NCI-H748 (cell line): ENCODE results near the gene CFAP97D2.
"Not testable (repeated sequence)": the region's sequence is repeated elsewhere in the genome, so short reads cannot be mapped to it uniquely, and the experiment has no call there.

Experiments
- DNase-seq: peaks from one replicate; lab custom pipeline; 2025; ENCODE audit not compliant: unreplicated experiment; lab: John Stamatoyannopoulos, UW

CFAP97D2 gene

DNA sequence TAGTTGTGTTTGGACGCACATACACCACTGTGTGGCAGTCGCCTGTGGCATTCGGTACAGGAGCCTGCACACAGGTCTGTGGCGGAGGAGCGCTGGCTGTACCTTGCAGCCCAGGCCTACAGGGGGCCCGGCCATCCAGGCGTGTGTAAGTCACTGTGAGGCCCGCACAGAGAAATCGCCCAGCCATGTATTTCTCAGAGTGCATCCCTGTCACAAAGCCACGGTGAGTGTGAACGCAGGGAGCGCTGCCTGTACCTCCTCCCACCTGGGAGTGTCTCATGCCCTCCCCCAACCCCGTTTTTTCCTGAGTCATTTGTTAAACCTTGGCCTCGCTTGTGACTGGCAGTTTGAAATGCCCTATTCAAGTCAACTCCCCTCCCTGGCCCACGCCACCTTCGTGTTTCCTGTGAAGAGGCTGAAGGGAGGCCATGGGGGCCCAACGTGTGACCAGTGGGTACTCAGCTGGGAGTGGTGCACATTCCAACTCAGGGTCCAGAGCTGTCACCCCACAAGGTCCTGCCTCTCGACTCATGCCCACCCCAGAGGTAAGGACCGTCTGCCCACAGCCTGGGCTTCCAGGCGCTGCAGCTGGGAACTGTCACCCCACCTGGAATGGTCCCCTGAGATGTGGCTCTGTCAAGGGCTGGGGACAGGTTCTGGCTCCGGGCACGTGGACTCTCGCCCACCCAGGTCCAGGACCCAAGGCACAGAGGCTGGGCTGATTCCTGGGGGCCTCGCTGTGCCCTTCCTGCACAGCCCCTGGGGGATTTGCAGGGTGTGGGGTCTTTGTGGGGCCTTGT is 35.1 kb upstream of the CFAP97D2 start:
- DNase-seq = no peak

DNA sequence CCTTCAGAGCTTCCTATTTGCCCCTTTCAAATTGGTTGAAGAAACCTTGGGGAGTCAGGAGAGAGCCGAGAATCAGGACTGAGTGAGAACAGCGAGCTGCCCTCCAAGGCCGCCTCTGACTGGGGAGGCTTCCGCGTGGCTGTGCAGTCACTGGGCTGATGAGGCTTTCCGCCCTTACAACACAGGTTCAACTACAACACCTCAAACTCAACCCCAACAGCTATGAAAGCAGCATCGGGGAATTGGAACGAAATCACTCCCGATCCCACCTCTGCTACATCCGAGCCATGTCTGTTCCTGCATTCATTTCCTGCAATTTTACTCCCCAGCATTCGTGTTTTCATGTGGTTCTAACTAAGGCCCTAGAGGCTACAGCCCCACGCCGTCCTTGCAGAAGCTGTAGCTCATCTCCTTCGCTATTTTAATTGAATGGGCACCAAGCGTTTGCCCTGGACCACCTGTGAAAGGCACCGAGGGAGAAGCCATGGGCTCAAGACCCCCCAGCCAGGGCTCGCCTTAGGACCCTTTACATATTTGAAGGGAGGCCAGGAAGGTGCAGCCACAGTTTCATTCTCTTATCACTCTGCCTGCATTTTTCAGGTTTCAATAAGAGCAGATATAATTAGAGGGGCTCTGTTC is 34.3 kb upstream of the CFAP97D2 start:
- no peak for DNase-seq

DNA sequence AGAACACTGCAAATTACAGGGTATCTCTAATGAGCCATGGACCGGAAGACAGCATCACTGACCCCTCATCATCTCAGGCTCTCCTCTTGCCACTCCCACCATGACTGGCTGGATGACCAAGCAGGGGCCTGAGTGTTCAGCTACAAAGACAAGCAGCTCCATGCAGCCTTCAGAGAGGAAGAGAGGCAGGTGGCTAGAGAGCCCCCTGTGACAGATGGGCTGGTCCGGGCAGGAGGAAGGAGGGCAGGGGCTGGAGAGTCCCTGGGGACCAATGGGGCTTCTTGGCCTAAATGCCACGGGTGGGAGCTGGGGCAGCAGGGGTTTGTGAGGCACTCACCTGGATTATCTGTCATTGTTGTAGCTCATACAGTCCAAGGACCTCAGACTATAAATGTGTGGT is 33.8 kb upstream of the CFAP97D2 start:
- DNase-seq = peak; percentile 56

DNA sequence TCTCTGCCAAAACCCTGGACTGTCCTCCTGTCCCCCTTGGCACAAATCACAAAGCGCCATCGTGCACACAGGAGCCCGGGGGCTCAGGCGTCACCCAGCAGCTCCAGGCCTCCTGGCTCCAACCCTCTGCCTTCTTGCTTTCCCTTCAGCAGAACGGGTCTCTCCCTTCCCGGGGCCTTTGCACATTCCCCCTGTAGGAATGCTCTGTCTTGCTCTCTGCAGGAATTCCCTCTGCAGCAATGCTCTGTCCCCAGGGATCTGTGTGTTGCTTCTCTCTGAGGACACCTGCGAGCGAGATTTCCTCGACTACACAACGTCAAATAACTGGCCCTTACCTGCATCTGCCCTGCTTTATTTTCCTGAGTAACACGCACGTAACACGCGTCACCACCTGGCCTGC is 33.3 kb upstream of the CFAP97D2 start:
- no peak for DNase-seq

DNA sequence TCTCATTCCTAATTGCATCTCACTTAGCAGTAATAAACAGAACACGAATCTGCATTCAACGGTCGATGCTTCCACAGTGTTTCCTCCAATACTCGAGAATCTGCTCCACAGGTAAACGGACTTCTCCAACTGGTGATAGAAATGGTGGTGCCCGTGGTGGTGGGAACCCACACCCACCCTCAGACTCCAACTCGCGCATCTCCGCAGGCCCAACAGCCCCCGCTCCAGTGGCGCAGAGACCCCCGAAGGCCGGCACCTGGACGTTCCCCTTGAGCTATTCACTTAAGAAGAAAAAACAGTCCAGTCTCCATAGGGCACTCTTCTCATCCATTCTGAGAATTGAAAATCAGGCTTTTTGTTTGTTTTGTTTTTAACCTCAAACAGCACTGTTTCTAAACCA is 32.9 kb upstream of the CFAP97D2 start:
- DNase-seq = no peak

DNA sequence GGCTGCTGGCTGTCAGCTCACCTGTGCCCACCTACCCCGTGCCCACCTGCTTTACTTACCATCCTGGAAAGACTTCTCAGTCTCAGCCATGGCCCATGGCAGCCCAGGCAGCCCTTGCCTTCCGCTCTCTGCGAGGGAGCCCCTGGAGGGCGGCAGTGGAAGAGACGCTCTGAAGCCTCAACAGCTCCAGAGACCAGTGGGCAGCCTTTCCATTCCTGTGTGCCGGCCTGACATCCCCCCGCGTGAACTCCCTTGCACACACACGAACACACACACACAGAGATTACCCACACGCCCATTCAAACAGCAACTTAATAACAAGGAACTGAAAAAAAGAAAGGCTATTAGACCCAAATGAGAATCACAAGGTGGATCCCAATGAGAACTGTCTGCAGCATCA is 32.4 kb upstream of the CFAP97D2 start:
- DNase-seq = peak; percentile 15

DNA sequence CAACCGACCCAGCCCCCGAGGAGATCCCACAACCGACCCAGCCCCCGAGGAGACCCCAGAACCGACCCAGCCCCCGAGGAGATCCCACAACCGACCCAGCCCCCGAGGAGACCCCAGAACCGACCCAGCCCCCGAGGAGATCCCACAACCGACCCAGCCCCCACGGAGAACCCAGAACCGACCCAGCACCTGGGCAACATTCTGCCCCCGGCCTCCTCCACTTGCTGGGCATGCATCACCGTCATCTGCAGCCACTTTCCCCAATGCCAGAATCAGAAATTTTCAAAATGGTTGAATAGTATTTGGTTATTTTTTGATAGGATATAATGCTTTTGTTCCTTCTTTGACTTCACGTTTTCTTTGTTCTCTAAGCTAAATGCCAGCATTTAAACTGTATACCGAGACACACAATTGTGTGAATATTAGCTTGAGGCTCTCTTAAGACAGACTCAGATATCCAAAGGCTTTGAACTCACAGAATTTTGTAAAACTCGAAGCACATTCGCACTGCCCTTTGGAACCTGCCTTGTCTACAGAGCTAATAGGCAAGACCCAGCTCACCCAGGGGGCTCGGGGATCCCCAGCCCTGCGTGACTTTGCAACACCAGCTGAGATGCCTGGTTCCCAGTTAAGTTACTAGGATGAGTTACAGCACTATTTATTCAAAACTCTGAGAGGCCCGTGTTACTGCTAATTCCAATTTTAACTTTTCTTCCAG is 31.1 kb upstream of the CFAP97D2 start:
- no peak for DNase-seq

DNA sequence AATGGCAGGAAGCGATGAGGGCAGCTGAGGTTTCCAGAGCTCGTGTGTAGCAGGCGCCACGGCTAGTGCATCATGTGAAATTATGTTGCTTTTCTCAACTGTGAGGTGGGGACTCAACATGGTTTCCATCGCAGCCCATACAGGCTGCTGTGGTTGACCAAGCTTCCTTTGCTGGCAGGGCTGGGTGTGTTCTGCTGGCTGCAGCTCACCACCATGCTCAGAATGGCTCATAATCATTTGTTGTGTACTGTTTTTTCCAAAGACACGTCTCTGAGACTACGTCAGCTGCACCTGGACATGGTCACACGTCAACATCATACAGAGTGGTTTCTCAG is 30.6 kb upstream of the CFAP97D2 start:
- peak; percentile 91 for DNase-seq

DNA sequence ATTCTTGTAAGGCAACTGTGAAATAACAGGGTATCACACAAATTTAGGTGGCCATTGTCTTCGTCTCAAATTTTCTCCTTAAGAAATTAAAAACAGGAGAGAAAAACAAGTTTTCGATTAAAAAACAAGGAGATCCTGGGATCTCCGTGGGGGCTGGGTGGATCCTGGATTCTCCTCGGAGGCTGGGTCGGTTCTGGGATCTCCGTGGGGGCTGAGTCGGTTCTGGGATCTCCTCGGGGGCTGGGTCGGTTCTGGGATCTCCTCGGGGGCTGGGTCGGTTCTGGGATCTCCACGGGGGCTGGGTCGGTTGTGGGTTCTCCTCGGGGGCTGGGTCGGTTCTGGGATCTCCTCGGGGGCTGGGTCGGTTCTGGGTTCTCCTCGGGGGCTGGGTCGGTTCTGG is 30.2 kb upstream of the CFAP97D2 start:
- not testable (repeated sequence) for DNase-seq

DNA sequence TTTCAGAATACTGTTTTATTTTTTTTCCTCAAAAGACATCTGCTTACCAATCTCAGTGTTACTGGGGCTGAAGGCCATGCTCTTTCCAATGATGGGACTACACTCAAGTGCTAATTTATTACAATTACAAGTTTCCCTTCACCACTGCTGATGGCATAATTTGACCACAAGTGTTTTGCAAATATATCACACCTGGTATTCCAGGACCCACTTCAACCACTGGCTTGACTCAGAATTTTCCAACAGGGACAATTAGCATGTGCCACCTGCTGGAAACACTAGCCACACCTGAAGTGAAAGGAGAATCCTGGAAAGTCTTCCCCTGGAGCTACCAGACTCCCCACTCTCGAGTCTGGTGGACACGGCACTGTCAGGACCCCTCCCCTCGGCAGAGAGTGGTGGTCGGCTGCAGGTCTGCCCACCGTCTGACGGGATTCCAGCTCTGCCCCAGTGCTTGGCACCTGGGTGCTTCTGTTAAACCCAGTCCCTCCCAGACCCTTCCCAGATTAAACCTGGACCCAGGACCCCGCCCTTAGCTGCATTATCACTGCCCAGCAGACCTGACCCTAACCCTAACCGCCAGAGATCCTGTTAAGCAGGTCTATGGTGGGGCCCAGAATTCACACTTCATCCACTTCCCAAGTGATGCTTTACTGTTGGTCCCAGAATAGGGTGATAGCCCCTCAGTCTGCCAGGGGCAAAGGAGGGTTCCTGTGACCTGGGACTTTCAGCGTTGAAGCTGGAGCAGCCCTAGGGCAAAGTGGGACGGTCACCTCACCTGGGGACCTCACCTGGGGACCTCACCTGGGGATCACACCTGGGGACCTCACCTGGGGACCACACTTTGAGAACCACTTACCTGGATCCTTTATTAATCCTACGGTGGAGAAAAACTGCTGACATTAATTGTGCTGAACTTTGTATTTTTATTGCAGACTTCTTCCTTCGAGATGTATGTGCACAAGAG is 29.0 kb upstream of the CFAP97D2 start:
- DNase-seq = peak; percentile 97

DNA sequence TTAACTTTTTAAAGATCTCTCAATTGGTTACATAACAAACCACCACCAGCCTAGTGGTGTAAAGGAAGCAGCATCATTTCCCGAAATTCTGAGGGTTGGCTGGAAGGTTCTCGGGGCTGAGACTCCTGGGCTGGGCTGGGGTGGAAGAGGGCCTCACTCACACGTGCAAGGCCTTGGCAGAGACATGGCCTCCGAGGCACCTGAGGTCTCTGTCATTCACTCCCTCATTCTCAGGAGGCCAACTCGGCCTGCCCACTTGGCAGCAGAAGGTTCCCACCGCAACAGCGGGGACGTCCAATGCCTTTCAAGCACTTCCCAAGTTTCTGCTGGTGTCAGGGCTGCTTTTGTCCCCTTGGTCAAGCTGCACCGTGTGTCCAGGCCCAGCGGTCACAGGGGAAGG is 28.0 kb upstream of the CFAP97D2 start:
- DNase-seq = no peak

DNA sequence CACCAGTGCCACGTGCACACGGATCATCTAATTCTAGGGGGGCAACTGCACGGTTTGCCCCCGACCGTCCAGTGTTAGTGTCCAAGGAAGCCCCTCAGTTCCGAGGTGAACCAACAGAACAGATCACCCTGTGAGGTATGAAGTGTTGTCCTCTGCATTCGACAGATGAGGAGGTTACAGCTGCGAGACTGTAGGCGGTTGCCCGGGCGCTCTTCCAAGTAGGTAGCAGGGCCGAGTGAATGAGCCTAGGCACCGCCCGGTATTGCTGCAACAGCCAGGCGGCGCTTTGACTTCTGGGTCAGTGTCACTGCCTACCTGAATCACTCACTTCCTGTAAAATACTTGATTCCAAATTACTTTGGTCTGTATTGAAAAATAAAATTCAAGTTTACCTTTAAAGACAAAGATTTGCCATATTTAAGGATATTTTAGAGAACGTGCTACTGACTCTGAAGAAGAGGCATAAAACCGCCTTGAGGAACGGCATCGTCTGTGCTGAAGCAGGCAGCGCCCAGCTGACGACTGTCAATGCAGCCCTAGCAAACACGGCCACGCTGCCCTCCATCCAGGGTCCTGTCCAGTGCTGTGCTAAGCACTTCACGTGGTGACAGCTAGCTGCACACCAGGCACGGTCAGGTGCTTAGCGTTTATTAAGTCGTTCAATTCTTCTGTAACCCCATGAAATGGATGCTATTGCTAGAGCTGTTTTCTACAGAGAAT is 27.3 kb upstream of the CFAP97D2 start:
- DNase-seq = peak; percentile 72

DNA sequence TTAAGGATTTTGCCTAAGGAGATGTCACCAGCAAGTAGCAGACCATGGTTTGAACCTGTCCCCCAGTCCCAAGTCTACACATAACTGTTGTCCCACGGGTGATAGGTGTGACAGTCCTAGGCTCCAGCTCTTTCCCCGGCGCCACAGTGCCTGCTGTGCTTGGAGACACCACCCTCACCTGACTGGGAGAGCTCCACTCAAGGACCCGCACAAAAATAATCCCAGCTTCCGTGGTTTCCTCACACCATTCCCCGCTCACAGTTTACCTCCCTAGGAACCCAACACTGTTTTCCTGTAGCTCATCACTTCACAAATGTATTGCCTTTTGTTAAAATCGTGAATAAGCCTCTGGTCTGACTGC is 26.8 kb upstream of the CFAP97D2 start:
- DNase-seq = no peak

DNA sequence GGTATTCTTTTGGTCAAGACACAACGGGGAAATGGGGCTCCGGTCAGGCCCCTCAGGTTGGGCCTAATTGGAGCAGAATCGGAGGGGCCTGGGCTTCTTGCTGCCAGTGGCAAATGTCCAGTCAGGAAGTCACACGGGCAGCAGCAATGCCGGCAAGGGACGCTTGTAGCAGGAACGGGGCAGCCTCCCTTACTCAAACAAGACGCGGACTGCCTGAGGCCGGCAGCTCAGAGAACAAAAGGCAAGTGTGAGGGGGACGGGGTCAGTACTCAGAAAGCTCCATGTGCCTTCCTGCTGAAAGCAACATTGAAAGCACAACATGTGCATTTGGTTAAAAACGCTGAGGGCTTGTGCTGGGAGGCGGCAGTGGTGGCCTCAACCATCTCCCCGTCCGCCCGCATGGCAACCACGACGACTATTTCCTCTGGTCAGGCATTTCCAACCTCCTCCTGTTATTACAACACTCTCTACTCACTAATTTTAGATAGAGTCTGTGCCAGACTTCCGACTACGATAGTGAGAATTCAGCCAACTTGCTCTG is 26.2 kb upstream of the CFAP97D2 start:
- no peak for DNase-seq

DNA sequence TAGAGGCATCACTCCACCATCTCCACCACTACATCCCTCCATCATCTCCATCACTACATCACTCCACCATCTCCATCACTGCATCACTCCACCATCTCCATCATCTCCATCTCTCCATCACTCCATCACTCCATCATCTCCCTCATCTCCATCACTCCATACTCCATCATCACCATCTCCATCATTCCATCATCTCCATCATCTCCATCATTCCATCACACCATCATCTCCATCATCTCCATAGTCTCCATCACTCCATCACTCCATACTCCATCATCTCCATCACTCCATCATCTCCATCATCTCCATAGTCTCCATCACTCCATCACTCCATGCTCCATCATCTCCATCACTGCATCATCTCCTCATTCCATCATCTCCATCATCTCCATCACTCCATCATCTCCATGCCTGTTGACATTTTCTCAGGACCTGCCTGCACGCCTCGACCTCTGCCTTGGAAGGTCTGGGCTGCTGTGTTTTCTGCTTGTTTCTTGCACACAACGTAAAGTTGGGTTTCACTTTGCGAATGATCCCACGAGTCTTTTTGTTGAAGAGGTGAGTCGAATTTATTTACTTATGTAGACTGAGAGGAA is 25.5 kb upstream of the CFAP97D2 start:
- DNase-seq = no peak

DNA sequence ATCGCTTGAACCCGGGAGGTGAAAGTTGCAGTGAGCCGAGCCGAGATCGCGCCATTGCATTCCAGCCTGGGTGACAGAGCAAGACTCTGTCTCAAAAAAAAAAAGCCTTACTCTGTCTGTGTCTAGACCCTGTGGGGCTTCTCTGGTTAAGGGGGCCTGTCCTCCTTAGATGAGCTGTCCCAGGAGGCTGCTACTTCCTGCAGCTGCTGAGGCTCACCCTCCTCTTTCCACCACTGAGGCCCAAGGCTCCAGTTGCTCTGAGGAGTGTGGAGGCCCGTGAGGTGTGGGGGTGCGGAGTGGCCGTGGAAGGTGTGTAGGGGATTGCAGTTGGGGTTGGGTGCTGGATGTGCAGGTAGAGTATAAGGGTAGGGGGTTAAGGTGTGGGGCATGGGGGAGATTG is 24.6 kb upstream of the CFAP97D2 start:
- DNase-seq = no peak

DNA sequence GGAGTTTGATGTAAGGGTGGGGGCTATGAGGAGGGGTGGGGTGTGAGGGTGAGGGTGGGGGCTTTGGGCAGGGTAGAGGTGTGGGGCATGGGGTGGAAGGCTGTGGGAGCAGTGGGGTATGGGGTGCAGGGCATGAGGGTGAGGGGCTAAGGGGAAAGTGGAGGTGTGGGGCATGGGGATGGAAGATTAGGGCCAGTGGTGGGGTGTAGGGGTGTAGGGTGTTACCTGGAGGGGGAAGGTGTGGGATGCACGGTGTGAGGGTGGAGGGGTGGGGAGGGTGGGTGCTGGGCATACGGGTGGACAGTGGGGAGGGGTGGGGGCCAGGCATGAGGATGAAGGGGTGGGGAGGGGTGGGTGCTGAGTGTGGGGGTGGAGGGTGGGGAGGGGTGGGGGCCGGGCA is 23.7 kb upstream of the CFAP97D2 start:
- DNase-seq = no peak

DNA sequence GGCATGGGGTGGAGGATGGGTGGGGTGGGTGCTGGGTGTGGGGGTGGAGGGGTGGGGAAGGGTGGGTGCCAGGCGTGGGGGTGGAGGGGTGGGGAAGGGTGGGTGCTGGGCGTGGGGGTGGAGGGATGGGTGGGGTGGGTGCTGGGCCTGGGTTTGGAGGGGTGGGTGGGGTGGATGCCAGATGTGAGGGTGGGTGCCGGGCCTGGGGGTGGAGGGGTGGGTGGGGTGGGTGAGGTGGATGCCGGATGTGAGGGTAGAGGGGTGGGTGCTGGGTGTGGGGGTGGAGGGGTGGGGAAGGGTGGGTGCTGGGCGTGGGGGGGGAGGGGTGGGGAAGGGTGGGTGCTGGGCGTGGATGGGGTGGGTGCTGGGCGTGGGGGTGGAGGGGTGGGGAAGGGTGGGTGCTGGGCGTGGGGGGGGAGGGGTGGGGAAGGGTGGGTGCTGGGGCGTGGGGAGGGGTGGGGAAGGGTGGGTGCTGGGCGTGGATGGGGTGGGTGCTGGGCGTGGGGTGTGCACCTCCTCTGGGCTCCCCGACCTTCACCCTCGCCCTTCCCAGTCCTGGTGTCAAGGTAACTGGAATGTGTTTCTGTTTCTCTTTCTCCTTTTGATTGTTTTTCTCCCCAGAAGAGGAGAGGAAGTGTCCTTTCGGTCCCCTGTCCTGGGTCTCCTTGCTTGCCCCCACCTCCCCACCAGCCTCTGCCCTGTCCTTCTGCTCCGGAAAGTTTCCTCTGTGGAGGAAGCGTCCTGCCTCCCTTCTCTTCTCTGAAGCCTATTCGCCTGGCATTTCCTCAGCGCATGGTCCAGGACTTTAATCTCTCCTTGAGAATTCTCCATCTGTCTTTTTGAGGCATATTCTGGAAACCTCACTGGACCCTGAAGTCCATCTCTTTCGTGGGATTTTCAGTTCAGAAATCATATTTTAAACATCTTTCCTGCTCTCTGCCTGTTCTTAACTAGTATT is 22.9 kb upstream of the CFAP97D2 start:
- no peak for DNase-seq
